Measurements from ENCODE around the gene PLS3.
"Not testable (repeated sequence)": the region's sequence is repeated elsewhere in the genome, so short reads cannot be mapped to it uniquely, and the experiment has no call there.

The PLS3 gene

DNA sequence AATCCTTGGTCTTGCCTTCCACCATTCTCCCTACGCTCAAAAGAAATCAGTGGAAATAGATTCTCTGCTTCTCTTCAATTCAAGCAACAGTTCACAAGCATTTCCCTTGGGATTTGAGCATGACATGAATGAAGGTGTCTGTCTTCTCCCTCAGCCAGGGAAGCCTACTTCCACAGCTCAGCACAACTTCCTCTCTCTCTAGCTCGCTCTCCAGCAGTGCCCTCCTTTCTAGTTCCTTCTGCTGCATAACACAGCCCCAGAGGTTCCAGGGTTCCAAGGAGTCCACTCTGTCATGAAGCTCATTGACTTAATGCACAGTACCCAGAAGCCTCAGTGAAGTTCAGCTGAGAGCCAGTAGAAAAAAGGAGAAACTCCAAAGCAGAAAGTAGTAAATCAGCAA is 81.3 kb downstream of the PLS3 start:
- Histone ChIP-seq H3K4me3 (ENCODE audit: insufficient read depth, low read length, poor library complexity, severe bottlenecking) (no peak overlapping the region), H3K36me3 (ENCODE audit: low read length) (no peaks in the 10 kb centered on the region), H3K9me3 (ENCODE audit: insufficient read depth, low read length) (no peaks in the 10 kb centered on the region), H3K27me3 (ENCODE audit: low read length) (no peaks in the 10 kb centered on the region), H3K9ac (ENCODE audit: low read length) (no peak overlapping the region), H3K79me2 (ENCODE audit: insufficient read depth, low read length) (no peaks in the 10 kb centered on the region), H4K20me1 (ENCODE audit: low read depth, low read length) (no peaks in the 10 kb centered on the region), H3K4me2 (ENCODE audit: low read depth, low read length, poor library complexity, severe bottlenecking) (no peak overlapping the region), H3F3A (ENCODE audit: insufficient read depth) (no peaks in the 10 kb centered on the region), H3K27ac (ENCODE audit: low read depth, low read length) (no peak overlapping the region), H2AFZ (ENCODE audit: low read depth, low read length, severe bottlenecking) (no peak overlapping the region), H3K9me2 (replicated peaks; ENCODE audit: insufficient read depth, low read length) (no peaks in the 10 kb centered on the region)
- TF ChIP-seq, protein P1, sequence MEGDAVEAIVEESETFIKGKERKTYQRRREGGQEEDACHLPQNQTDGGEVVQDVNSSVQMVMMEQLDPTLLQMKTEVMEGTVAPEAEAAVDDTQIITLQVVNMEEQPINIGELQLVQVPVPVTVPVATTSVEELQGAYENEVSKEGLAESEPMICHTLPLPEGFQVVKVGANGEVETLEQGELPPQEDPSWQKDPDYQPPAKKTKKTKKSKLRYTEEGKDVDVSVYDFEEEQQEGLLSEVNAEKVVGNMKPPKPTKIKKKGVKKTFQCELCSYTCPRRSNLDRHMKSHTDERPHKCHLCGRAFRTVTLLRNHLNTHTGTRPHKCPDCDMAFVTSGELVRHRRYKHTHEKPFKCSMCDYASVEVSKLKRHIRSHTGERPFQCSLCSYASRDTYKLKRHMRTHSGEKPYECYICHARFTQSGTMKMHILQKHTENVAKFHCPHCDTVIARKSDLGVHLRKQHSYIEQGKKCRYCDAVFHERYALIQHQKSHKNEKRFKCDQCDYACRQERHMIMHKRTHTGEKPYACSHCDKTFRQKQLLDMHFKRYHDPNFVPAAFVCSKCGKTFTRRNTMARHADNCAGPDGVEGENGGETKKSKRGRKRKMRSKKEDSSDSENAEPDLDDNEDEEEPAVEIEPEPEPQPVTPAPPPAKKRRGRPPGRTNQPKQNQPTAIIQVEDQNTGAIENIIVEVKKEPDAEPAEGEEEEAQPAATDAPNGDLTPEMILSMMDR (IDR thresholded peaks at IDR 0.05; ENCODE audit: insufficient read depth, low read length, poor library complexity, severe bottlenecking) = no peak
- TF ChIP-seq EZH2phosphoT487 (conservative IDR thresholded peaks at IDR 0.05; ENCODE audit: low read length) = no peak

DNA sequence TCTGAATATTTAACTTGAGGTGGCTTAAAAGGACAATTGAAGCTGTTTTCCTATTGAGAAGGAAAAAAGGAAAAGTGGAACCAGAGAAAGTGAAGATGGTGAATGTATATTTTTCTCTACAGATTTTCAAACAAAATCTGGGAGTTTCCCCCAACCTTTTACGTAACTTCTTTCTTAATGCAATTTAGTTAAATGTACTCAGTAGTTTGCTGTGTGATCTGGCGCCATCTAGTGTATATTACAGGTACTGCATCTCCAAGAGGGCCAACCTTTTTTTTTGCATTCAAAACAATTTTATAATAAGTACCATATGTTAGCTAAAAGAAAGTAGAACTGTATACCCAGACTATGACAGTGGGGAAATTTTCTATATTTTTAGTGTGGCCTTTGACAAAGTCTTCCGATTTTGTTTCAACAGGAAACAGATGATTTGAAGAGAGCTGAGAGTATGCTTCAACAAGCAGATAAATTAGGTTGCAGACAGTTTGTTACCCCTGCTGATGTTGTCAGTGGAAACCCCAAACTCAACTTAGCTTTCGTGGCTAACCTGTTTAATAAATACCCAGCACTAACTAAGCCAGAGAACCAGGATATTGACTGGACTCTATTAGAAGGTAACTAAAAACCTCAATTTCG is 82.0 kb downstream of the PLS3 start:
- no peaks in the 10 kb centered on the region for H3K9me2 ChIP-seq (replicated peaks; ENCODE audit: insufficient read depth, low read length)
- no peaks in the 10 kb centered on the region for H3K9me3 ChIP-seq (ENCODE audit: insufficient read depth, low read length)
- no peaks in the 10 kb centered on the region for H3F3A ChIP-seq (ENCODE audit: insufficient read depth)
- no peak overlapping the region for H3K9ac ChIP-seq (ENCODE audit: low read length)
- H3K79me2 ChIP-seq (ENCODE audit: insufficient read depth, low read length) = no peaks in the 10 kb centered on the region
- H3K4me2 ChIP-seq (ENCODE audit: low read depth, low read length, poor library complexity, severe bottlenecking) = no peak overlapping the region
- no peaks in the 10 kb centered on the region for H3K27me3 ChIP-seq (ENCODE audit: low read length)
- no peak overlapping the region for H2AFZ ChIP-seq (ENCODE audit: low read depth, low read length, severe bottlenecking)
- no peak overlapping the region for H3K4me3 ChIP-seq (ENCODE audit: insufficient read depth, low read length, poor library complexity, severe bottlenecking)
- no peaks in the 10 kb centered on the region for H3K36me3 ChIP-seq (ENCODE audit: low read length)
- H4K20me1 ChIP-seq (ENCODE audit: low read depth, low read length) = no peaks in the 10 kb centered on the region
- no peak overlapping the region for H3K27ac ChIP-seq (ENCODE audit: low read depth, low read length)
- no peak for TF ChIP-seq EZH2phosphoT487 (conservative IDR thresholded peaks at IDR 0.05; ENCODE audit: low read length)
- TF ChIP-seq, protein P1 (IDR thresholded peaks at IDR 0.05; ENCODE audit: insufficient read depth, low read length, poor library complexity, severe bottlenecking) = peak; percentile 64

DNA sequence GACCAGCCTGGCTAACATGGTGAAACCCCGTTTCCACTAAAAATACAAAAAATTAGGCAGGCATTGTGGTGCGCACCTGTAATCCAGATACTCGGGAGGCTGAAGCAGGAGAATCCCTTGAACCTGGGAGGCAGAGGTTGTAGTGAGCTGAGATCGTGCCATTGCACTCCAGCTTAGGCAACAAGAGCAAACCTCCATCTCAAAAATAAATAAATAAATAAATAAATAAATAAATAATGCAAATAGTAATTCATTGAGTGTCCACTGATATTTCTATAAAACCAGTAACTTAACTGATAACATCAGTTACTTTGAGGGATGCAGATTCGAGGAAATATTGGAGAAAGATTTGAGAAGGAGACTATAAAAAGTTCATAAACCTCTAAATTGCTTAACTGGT is 83.4 kb downstream of the PLS3 start:
- H3K79me2 ChIP-seq (ENCODE audit: insufficient read depth, low read length); H3K9ac ChIP-seq (ENCODE audit: low read length); H3K4me3 ChIP-seq (ENCODE audit: insufficient read depth, low read length, poor library complexity, severe bottlenecking); H3K27ac ChIP-seq (ENCODE audit: low read depth, low read length); H3K27me3 ChIP-seq (ENCODE audit: low read length); H4K20me1 ChIP-seq (ENCODE audit: low read depth, low read length); H2AFZ ChIP-seq (ENCODE audit: low read depth, low read length, severe bottlenecking); H3K4me2 ChIP-seq (ENCODE audit: low read depth, low read length, poor library complexity, severe bottlenecking); H3K36me3 ChIP-seq (ENCODE audit: low read length); H3K9me2 ChIP-seq (replicated peaks; ENCODE audit: insufficient read depth, low read length); H3K9me3 ChIP-seq (ENCODE audit: insufficient read depth, low read length); H3F3A ChIP-seq (ENCODE audit: insufficient read depth): not testable (repeated sequence)

DNA sequence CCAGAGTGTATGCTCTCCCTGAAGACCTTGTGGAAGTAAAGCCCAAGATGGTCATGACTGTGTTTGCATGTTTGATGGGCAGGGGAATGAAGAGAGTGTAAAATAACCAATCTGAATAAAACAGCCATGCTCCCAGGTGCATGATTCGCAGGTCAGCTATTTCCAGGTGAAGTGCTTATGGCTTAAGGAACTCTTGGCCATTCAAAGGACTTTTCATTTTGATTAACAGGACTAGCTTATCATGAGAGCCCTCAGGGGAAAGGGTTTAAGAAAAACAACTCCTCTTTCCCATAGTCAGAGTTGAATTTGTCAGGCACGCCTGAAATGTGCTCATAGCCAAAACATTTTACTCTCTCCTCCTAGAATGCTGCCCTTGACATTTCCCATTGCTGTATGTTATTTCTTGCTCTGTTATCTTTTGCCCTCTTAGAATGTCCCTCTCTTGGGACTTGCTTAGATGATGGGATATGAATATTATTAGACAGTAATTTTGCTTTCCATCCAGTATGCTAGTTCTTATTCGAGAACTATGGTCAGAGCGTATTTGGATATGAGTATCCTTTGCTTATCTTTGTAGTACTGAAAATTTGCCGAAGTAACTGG is 88.6 kb downstream of the PLS3 start:
- Histone ChIP-seq H4K20me1 (ENCODE audit: low read depth, low read length) (no peaks in the 10 kb centered on the region), H3F3A (ENCODE audit: insufficient read depth) (no peaks in the 10 kb centered on the region), H3K4me3 (ENCODE audit: insufficient read depth, low read length, poor library complexity, severe bottlenecking) (no peak overlapping the region), H3K4me2 (ENCODE audit: low read depth, low read length, poor library complexity, severe bottlenecking) (no peak overlapping the region), H3K27me3 (ENCODE audit: low read length) (no peaks in the 10 kb centered on the region), H3K9me3 (ENCODE audit: insufficient read depth, low read length) (no peaks in the 10 kb centered on the region), H2AFZ (ENCODE audit: low read depth, low read length, severe bottlenecking) (no peak overlapping the region), H3K9ac (ENCODE audit: low read length) (no peak overlapping the region), H3K79me2 (ENCODE audit: insufficient read depth, low read length) (no peaks in the 10 kb centered on the region), H3K9me2 (replicated peaks; ENCODE audit: insufficient read depth, low read length) (no peaks in the 10 kb centered on the region), H3K36me3 (ENCODE audit: low read length) (no peaks in the 10 kb centered on the region), H3K27ac (ENCODE audit: low read depth, low read length) (no peak overlapping the region)
- TF ChIP-seq EZH2phosphoT487 (conservative IDR thresholded peaks at IDR 0.05; ENCODE audit: low read length) = no peak
- TF ChIP-seq, protein P1 (IDR thresholded peaks at IDR 0.05; ENCODE audit: insufficient read depth, low read length, poor library complexity, severe bottlenecking) = no peak
